ENCODE results near the gene MICOS13.

MICOS13 gene

GRCh38 chr19:5687360-5688198, 7.3 kb upstream of the MICOS13 start:
- DNase-seq: no peak

GRCh38 chr19:5686647-5687359, 6.5 kb upstream of the MICOS13 start:
- DNase-seq: peak; percentile 98

DNA sequence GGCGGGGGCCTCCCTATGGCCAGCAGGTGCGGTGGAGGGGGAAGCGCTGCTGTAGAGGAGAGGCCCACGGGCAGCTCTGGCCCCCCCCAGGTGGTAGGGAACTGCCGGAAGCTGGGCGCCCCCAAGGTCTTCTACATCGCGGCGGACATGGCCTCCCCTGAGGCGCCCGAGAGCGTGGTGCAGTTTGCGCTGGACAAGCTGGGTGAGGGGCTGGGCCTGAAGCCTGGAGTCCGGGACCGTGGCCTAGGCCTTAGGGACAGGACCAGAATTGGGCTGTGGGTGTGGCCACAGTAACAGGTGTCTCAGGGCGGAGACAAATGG, 6.0 kb upstream of the MICOS13 start:
- no peak for DNase-seq

DNA sequence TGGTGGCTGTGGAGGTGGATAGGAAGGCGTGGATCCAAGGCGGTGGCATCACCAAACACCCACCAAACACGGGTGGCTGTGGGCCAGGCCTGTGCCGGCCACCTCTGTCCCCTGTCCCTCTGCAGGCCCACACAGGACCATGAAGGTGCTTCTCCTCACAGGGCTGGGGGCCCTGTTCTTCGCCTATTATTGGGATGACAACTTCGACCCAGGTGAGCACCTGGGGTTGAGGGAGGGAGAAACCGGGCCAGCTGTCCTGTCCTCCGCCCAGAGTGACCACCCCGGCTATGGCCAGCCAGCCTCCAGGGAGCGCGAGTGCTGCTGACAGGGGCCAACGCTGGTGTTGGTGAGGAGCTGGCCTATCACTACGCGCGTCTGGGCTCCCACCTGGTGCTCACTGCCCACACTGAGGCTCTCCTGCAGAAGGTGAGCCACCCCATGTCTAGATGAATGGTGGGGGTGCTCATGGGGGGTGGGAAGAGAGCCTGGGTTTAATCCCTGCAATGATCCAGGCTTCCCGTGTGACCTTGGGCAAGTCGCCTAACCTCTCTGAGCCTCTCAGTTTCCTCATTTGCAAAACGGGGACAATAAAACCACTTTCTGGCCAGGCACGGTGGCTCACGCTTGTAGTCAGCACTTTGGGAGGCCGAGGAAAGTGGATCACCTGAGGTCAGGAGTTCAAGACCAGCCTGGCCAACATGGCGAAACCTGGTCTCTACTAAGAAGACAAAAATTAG, 4.5 kb upstream of the MICOS13 start:
- DNase-seq: no peak

GRCh38 chr19:5683177-5683886, 3.0 kb upstream of the MICOS13 start:
- DNase-seq: no peak

- DNase-seq: no peak
Measured at GRCh38 chr19:5682107-5682482, 1.8 kb upstream of the MICOS13 start.

DNA sequence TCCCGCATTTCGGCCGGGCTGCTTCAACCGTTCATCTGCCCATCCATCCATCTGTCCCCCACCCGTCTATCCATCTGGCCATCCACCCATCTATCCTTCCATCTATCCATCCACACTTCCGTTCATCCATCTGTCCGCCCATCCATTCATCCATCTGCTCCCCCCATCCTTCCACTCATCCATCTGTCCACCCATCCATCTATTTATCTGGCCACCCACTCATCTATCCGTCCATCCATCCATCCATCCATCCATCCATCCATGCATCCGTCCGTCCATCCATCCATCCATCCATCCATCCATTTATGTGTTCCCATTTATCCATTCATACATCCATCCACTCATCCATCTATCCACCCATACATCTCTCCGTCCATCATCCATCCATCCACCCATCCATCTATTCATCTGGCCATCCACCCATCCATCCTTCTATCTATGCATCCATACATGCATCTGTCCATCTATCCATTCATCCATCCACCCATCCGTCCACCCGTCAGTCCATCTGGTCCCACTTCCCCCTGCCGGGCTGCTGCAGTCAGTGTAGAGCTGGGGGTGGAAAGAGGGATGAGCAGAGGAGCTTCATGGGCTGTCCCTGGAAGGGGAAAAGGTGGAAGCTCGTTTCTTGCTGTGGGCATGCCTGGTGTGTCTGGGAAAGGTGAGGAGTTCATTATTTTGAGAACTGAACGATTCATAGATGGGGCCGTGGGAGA, 1.2 kb upstream of the MICOS13 start:
- DNase-seq: no peak

DNA sequence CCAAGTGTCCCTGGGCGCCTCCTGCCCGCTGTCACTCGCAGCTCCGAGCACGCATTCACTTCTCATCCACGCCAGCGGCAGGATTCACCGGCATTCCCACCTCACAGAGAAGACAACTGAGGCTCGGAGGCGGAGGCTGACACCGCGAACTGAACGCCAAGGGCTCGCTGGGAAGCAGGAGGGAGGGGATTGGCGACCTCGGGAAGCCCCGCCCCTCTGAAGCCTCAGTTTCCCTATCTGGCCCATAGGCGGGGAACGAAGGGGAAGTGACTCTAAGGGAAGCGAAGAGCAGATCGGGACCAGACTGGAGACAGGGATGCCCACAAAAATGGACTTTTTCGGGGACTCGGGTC, 256 bp downstream of the MICOS13 start:
- DNase-seq: no peak

GRCh38 chr19:5679289-5680083, 830 bp downstream of the MICOS13 start:
- DNase-seq: no peak

GRCh38 chr19:5678071-5678718, 2.1 kb downstream of the MICOS13 start:
- no peak for DNase-seq

DNA sequence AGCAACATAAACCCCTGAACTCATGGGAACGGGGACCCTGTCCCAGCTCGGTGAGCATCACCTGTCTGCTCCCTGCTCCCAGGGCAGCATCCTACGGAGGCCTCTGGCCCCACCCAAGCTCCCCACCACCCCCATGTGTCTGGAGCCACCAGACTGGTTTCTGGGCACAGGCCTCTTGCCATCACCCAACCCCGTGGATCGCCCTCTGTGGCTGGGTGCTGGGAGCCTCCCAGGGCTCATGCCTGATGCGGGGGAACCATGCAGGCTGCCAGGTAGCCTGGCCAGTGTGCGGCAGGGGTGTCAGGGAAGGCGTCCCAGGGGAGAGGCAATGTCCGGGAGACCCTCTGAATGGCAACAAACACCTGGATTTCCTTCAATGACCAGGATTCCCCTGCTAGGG, 2.7 kb downstream of the MICOS13 start:
- no peak for DNase-seq

DNA sequence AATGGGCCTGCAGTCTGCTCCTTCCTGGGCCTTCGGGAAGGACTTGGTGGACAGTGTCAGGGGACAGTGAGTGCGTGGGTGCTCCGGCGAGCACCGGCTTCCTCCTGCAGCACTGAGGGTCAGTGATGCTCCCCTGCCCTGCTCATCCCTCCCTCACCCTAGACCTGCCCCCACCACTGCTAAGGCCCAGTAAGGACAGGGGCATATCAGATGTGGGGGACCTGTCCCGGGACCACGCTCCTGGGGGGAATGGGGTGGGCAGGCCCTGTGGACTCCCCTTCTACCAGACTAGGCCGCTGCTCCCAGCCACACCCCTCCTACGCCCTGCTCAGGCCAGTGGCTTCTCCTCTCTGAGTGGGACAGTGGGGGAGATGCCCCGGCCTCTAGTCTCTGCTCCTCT, 3.2 kb downstream of the MICOS13 start:
- no peak for DNase-seq

DNA sequence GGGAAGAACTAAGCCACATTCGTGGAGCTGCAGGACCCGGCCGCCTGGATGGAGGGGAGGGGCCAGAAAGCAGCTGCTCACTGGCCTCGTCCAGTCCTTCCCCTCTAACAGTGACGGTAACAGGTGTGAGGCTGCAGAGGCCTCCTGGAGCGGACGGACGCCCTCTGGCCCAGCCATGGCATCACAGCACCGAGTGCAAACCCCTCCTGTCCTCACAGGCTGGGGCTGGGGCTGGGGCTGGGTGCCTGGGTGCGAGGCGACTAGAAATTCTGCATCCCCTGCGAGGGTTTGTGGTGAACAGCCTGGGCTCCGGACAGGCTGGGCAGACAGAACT, 3.6 kb downstream of the MICOS13 start:
- no peak for DNase-seq

DNA sequence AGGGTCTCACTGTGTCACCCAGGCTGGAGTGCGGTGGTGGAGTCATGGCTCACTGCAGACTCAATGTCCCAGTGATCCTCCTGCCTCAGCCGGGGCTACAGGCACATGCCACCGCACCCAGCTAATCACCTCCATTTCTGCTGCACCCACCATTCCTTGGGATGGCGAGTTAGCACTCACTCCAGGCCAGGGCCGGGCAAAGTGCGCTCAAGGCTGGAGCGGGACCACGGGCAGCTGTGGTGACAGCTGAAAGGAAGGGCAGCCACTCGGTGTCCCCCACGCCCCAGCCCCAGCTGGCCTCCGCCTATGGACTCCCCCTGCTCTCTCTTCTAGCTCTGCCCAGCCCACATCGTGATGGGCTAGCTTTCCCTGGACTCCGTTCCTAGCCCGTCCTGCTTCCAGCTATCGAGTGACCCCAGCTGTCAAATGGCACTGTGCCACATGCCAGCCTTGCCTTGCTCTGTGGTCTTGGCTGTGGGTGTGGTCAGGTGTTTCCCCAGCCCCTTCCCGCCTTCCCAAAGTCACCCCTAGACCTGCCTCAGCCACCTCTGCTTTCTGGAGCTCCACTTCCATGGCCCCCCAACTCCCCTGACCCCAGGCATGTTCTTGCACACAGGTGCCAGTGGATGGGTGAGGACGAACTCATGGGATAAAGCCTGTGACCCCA, 4.1 kb downstream of the MICOS13 start:
- no peak for DNase-seq

DNA sequence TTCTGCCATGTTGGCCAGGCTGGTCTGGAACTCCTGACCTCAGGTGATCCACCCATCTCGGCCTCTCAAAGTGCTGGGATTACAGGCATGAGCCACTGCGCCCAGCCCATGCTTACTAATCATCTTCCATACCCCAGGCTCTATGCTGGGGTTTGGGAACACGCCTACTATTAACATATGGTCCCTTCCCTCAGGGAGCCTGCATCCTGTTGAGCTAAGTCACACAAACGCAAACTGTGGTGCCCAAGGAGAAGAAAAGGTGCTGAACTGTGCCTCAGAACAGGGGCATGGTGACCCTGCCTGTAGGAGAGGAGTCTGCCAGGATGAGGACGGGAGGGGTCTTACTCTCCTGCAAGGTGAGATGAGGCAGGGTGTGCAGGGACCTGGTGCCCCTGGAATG, 5.6 kb downstream of the MICOS13 start:
- DNase-seq: no peak

- DNase-seq: no peak
Measured at GRCh38 chr19:5673752-5674151, 6.6 kb downstream of the MICOS13 start.

DNA sequence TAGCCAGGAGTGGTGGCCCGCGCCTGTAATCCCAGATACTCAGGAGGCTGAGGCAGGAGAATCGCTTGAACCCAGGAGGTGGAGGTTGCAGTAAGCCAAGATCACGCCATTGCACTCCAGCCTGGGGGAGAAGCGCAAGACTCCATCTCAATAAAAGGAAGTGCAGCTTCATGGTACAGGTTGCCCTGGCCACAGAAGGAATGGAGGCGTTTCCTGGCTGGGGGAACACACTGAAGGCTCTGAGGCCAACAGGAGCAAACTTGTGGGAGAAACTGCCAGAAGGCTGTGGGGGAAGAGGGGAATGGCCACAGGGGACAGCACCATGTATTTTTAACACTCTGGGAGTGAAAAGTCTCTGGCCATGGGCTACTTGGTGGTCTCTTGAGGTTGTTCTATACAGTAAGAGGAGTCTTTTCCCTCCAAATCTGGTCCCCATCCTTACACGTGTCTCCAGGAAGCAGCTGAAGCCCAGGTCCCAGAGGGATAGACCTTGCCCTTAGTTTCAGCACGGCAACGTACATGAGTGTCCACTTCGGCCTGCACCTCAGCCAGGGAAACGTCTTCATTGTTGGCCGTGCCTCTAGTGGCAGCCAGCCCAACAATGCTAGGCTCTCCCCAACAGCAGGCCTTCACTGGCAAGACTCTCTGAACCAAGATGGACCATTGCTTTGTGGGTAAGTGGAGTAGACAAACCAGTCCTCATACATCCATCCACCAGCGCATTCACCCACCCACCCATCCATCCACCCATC, 7.4 kb downstream of the MICOS13 start:
- DNase-seq: no peak

DNA sequence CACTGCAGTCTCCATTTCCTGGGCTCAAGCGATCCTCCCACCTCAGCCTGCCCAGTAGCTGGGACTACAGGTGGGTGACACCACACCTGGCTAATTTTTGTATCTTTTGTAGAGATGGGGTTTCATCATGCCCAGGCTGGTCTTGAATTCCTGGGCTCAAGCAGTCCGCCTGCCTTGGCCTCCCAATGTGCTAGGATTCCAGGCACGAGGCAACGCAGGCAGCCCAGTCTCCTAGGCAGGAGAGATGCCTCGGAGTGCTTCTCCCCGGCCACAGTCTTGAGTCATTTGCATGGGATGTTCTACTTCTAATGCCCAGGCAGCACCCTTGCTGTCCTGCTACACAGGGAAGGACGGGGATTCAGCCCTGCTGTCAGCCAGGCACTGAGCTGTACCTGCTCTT, 8.7 kb downstream of the MICOS13 start:
- no peak for DNase-seq

DNA sequence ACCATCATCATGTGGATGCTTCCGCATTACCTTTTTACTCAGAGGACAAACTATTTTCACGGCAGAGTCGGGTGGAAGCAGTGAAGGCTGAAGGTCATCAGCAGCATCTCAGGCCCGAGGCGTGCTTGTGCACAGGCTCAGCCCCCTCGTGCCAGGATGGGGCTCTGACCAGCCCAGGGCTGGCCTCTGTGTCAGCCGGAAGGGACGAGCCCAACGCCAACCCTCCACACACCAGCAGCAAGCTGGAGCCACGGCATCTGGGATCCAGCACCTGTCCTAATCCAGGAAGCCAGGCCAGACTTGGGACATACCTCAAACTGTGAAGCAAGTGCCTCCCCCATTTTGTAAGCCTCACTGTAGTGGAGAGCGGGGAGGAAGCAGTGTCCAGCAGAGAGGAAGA, 11.1 kb downstream of the MICOS13 start:
- no peak for DNase-seq

DNA sequence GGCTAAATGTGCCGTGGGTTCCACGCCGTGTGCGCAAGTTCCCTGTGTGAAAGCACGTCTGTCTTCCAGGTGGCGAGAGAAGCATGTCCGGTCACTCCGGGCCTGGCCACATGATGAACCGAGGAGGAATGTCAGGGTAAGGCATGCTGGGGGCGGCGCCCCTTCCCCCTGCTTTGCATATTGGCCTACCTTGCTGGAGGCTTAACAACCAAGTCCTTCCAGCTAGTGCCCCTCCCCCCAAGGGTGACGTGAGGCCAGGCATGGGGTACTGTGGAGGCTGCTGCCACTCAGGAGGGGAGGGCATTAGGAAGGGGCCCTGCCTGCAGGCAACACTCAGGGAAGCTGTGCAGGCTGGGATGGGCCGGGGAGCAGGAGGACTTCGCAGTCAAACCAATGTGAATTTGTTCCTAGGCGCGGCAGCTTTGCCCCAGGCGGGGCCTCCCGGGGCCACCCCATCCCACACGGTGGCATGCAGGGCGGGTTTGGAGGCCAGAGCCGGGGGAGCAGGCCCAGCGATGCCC, 12.5 kb downstream of the MICOS13 start:
- DNase-seq: no peak

Measured in eye (tissue), 1 donor.